WTC11 (cell line): Measurements from ENCODE around the gene ROBO4. TPM values are rescaled to one million over a fixed set of nuclear protein-coding genes. Genes with fewer than 3 reads are reported as not detected.

Experiments used
- ATAC-seq: fragments of 200-7000 bp; cut with Tn5 transposase; 2 replicates; pipeline ENCODE4 v1.10.0; 2021; ENCODE audit warnings: mild to moderate bottlenecking, moderate library complexity
- CTCF ChIA-PET: fragments of 300-600 bp; sonication (Branson Sonifier 250); formaldehyde crosslinking; loops from one replicate; lab custom pipeline; 2021; ENCODE audit warnings: antibody characterized with exemption; lab: Charles Lee
- POLR2A ChIA-PET: fragments of 350-600 bp; sonication (Branson Sonifier 250); formaldehyde crosslinking; loops from one replicate; lab custom pipeline; 2021; ENCODE audit warnings: antibody characterized with exemption; lab: Charles Lee
- DNase-seq: peaks from one replicate; pipeline ENCODE4 v3.0.0; 2021; ENCODE audit warnings: low spot score
- H3K27ac Mint-ChIP-seq: 2 replicates; pipeline ENCODE4 v1.8.0; 2021; ENCODE audit warnings: mixed read lengths
- H3K27me3 Mint-ChIP-seq: 2 replicates; pipeline ENCODE4 v1.8.0; 2021; ENCODE audit warnings: low read depth, mild to moderate bottlenecking, moderate library complexity, mixed read lengths
- H3K36me3 Mint-ChIP-seq: 2 replicates; pipeline ENCODE4 v1.8.0; 2021; ENCODE audit warnings: mixed read lengths
- H3K4me1 Mint-ChIP-seq: 2 replicates; pipeline ENCODE4 v1.8.0; 2022; ENCODE audit warnings: mixed read lengths
- H3K4me3 Mint-ChIP-seq: 2 replicates; pipeline ENCODE4 v1.8.0; 2021; ENCODE audit warnings: mild to moderate bottlenecking, moderate library complexity, mixed read lengths
- H3K9me3 Mint-ChIP-seq: 2 replicates; pipeline ENCODE4 v1.8.0; 2021; ENCODE audit warnings: mixed read lengths
- CBFB ChIP-seq: sonication (generic); formaldehyde crosslinking; IDR thresholded peaks from 2 replicates; pipeline ENCODE4 v1.8.1; 2022; ENCODE audit warnings: mild to moderate bottlenecking, low read depth, missing genetic modification reagents
- CREB1 ChIP-seq: sonication (generic); formaldehyde crosslinking; IDR thresholded peaks from 2 replicates; pipeline ENCODE4 v1.8.0; 2023; ENCODE audit warnings: mild to moderate bottlenecking, missing genetic modification reagents
- EMX1 ChIP-seq: fragments of 250-450 bp; sonication (Bioruptor Pico); IDR thresholded peaks from 2 replicates; pipeline ENCODE4 v1.8.0; 2021; ENCODE audit warnings: mild to moderate bottlenecking
- ESRRA ChIP-seq: sonication (generic); formaldehyde crosslinking; IDR thresholded peaks from 2 replicates; pipeline ENCODE4 v1.8.1; 2022; ENCODE audit warnings: mild to moderate bottlenecking, missing genetic modification reagents, borderline replicate concordance
- FOXJ3 ChIP-seq: sonication (generic); formaldehyde crosslinking; IDR thresholded peaks from 2 replicates; pipeline ENCODE4 v1.9.0; 2021; ENCODE audit warnings: missing genetic modification reagents, mild to moderate bottlenecking, borderline replicate concordance
- GABPB1 ChIP-seq: sonication (generic); formaldehyde crosslinking; IDR thresholded peaks from 2 replicates; pipeline ENCODE4 v1.8.1; 2023; ENCODE audit warnings: mild to moderate bottlenecking, missing genetic modification reagents
- GRHL2 ChIP-seq: fragments of 250-450 bp; sonication (Bioruptor Pico); IDR thresholded peaks from 2 replicates; pipeline ENCODE4 v1.8.0; 2022; ENCODE audit warnings: mild to moderate bottlenecking, moderate library complexity; ENCODE audit not compliant: insufficient replicate concordance, severe bottlenecking
- HMGA2 ChIP-seq: fragments of 250-450 bp; sonication (Bioruptor Pico); IDR thresholded peaks from 2 replicates; pipeline ENCODE4 v1.4.0; 2021; ENCODE audit warnings: mild to moderate bottlenecking, moderate library complexity
- JAZF1 ChIP-seq: fragments of 250-450 bp; sonication (Bioruptor Pico); IDR thresholded peaks from 2 replicates; pipeline ENCODE4 v1.9.0; 2021; ENCODE audit warnings: moderate library complexity, mild to moderate bottlenecking, inconsistent platforms
- MXD4 ChIP-seq: fragments of 250-450 bp; sonication (Bioruptor Pico); IDR thresholded peaks from 2 replicates; pipeline ENCODE4 v1.8.0; 2021; ENCODE audit warnings: mild to moderate bottlenecking, moderate library complexity, borderline replicate concordance
- NFATC4 ChIP-seq: fragments of 250-450 bp; sonication (Bioruptor Pico); IDR thresholded peaks from 2 replicates; pipeline ENCODE4 v1.9.0; 2021; ENCODE audit warnings: mild to moderate bottlenecking
- NFYB ChIP-seq: sonication (generic); formaldehyde crosslinking; conservative IDR thresholded peaks from 2 replicates; pipeline ENCODE4 v1.8.0; 2022; ENCODE audit warnings: low read depth, missing genetic modification reagents
- NR1H2 ChIP-seq: sonication (generic); formaldehyde crosslinking; IDR thresholded peaks from 2 replicates; pipeline ENCODE4 v1.9.0; 2021; ENCODE audit warnings: mild to moderate bottlenecking, moderate library complexity, missing genetic modification reagents
- NR2C2 ChIP-seq: sonication (generic); formaldehyde crosslinking; IDR thresholded peaks from 2 replicates; pipeline ENCODE4 v1.8.0; 2022; ENCODE audit warnings: mild to moderate bottlenecking, missing genetic modification reagents
- NR3C1 ChIP-seq: sonication (generic); formaldehyde crosslinking; conservative IDR thresholded peaks from 2 replicates; pipeline ENCODE4 v1.8.1; 2023; ENCODE audit warnings: low read depth, mild to moderate bottlenecking, missing genetic modification reagents
- OVOL2 ChIP-seq: fragments of 250-450 bp; sonication (Bioruptor Pico); IDR thresholded peaks from 2 replicates; pipeline ENCODE4 v1.9.0; 2021; ENCODE audit warnings: mild to moderate bottlenecking, borderline replicate concordance
- RORB ChIP-seq: fragments of 250-450 bp; sonication (Bioruptor Pico); IDR thresholded peaks from 2 replicates; pipeline ENCODE4 v1.9.0; 2021; ENCODE audit warnings: mild to moderate bottlenecking
- SP1 ChIP-seq: sonication (generic); formaldehyde crosslinking; conservative IDR thresholded peaks from 2 replicates; pipeline ENCODE4 v1.8.1; 2022; ENCODE audit warnings: missing genetic modification reagents
- TCF7 ChIP-seq: sonication (generic); formaldehyde crosslinking; IDR thresholded peaks from 2 replicates; pipeline ENCODE4 v1.8.0; 2022; ENCODE audit warnings: mild to moderate bottlenecking, low read depth, missing genetic modification reagents, moderate library complexity
- ZNF671 ChIP-seq: fragments of 250-450 bp; sonication (Bioruptor Pico); IDR thresholded peaks from 2 replicates; pipeline ENCODE4 v1.8.0; 2021; ENCODE audit warnings: mild to moderate bottlenecking
- total RNA-seq: library from RNA; stranded (reverse); gene quantifications from 3 replicates; pipeline ENCODE4 v1.2.3, GENCODE V29; 2021
- TF ChIP-seq, protein P1 (sequence below): sonication (generic); formaldehyde crosslinking; IDR thresholded peaks from 2 replicates; pipeline ENCODE4 v1.8.0; 2022; ENCODE audit warnings: missing genetic modification reagents
- TF ChIP-seq, protein P2 (sequence below): sonication (generic); formaldehyde crosslinking; IDR thresholded peaks from 2 replicates; pipeline ENCODE4 v1.8.1; 2023; ENCODE audit warnings: mild to moderate bottlenecking, missing genetic modification reagents, moderate library complexity
- TF ChIP-seq, protein P3 (sequence below): sonication (generic); formaldehyde crosslinking; IDR thresholded peaks from 2 replicates; pipeline ENCODE4 v1.8.0; 2023; ENCODE audit warnings: missing genetic modification reagents, mild to moderate bottlenecking, borderline replicate concordance
- TF ChIP-seq, protein P4 (sequence below): sonication (generic); formaldehyde crosslinking; IDR thresholded peaks from 2 replicates; pipeline ENCODE4 v1.8.1; 2023; ENCODE audit warnings: mild to moderate bottlenecking, missing genetic modification reagents, moderate library complexity
- TF ChIP-seq, protein P5 (sequence below): sonication (generic); formaldehyde crosslinking; IDR thresholded peaks from 2 replicates; pipeline ENCODE4 v1.8.0; 2022; ENCODE audit warnings: mild to moderate bottlenecking, missing genetic modification reagents
- TF ChIP-seq, protein P6 (sequence below): fragments of 250-450 bp; sonication (Bioruptor Pico); IDR thresholded peaks from 2 replicates; pipeline ENCODE4 v1.9.0; 2021; ENCODE audit warnings: moderate library complexity, mild to moderate bottlenecking, inconsistent platforms, borderline replicate concordance
- TF ChIP-seq, protein P7 (sequence below): fragments of 250-450 bp; sonication (Bioruptor Pico); IDR thresholded peaks from 2 replicates; pipeline ENCODE4 v1.9.0; 2021; ENCODE audit warnings: mild to moderate bottlenecking

ROBO4 gene
- total RNA-seq, 1 experiment from 2014 or later, result 0.13 TPM

DNA sequence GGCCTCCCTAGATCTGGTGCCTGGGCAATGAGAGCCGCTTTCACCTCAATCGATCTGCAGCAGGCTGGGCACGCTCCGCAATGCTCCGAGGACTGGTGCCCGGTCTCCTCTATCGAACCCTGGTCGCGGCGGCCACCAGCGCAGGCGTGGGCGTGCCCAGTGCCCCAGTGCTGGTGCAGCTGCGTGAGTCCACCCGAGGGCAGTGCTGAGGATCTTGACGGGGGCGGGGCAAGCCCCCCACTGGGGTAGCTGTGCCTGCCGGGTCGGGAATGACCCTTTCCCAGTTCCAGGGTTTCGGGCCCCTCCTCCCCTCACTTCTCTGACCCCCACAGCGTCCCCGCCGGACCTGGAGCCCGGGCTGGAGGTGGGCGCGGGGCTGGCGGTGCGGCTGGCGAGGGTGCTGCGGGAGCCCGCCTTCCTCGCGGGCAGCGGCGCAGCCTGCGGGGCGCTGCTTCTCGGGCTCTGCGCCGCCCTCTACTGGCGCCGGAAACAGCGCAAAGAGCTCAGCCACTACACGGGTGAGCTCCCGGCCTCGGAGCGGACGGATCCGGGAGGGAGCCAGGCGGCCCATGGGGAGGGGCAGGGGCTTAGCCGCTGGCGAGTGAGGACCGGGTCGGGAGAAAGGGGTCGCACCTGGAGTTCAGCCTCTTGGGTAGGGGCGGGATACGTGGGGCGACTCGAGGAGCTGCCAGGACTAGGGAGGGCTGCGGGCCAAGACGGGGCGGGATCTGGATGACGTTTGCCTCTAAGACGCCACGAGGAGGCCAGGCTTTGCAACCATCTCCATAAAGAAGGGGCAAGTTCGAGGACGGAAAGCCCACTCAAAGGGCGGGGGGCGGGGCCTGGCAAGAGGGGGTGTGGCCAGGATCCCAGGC lies 21.5 kb downstream of the ROBO4 start:
- Mint-ChIP-seq H3K4me3 (peak overlapping the region; percentile 75), H3K27ac (peak overlapping the region; percentile 74; the same call in 1 of the 2 replicates), H3K36me3 (no peaks in the 10 kb centered on the region), H3K4me1 (peaks cover 22% of the 10 kb centered on the region), H3K9me3 (no peaks in the 10 kb centered on the region), H3K27me3 (peaks cover 63% of the 10 kb centered on the region)
- DNase-seq, result peak; percentile 89
- CTCF ChIA-PET, result interaction anchor here (0.6 to 3.4 kb wide), 52 partner anchors 8 to 1592 kb away, joined by 3 to 40 read pairs (median 4); partner anchors contain the start of genes CCDC15, ESAM, HEPACAM and MSANTD2
- ATAC-seq, result peak; percentile 83
- POLR2A ChIA-PET, result interaction anchor here (0.5 to 1.5 kb wide), 5 partner anchors 9 to 539 kb away, joined by 4 to 7 read pairs (median 4); no protein-coding TSS in a partner anchor
- TF ChIP-seq, protein P1, sequence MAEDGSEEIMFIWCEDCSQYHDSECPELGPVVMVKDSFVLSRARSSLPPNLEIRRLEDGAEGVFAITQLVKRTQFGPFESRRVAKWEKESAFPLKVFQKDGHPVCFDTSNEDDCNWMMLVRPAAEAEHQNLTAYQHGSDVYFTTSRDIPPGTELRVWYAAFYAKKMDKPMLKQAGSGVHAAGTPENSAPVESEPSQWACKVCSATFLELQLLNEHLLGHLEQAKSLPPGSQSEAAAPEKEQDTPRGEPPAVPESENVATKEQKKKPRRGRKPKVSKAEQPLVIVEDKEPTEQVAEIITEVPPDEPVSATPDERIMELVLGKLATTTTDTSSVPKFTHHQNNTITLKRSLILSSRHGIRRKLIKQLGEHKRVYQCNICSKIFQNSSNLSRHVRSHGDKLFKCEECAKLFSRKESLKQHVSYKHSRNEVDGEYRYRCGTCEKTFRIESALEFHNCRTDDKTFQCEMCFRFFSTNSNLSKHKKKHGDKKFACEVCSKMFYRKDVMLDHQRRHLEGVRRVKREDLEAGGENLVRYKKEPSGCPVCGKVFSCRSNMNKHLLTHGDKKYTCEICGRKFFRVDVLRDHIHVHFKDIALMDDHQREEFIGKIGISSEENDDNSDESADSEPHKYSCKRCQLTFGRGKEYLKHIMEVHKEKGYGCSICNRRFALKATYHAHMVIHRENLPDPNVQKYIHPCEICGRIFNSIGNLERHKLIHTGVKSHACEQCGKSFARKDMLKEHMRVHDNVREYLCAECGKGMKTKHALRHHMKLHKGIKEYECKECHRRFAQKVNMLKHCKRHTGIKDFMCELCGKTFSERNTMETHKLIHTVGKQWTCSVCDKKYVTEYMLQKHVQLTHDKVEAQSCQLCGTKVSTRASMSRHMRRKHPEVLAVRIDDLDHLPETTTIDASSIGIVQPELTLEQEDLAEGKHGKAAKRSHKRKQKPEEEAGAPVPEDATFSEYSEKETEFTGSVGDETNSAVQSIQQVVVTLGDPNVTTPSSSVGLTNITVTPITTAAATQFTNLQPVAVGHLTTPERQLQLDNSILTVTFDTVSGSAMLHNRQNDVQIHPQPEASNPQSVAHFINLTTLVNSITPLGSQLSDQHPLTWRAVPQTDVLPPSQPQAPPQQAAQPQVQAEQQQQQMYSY (CRISPR knock-in tag), result peak; percentile 63
- TF ChIP-seq, protein P2, sequence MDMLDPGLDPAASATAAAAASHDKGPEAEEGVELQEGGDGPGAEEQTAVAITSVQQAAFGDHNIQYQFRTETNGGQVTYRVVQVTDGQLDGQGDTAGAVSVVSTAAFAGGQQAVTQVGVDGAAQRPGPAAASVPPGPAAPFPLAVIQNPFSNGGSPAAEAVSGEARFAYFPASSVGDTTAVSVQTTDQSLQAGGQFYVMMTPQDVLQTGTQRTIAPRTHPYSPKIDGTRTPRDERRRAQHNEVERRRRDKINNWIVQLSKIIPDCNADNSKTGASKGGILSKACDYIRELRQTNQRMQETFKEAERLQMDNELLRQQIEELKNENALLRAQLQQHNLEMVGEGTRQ (CRISPR knock-in tag), result 0 out of 2 replicates have a peak, but pooled peaks have one; percentile 9
- TF ChIP-seq CBFB (CRISPR knock-in tag) (no peak), GRHL2 (CRISPR knock-in tag) (no peak), HMGA2 (CRISPR knock-in tag) (no peak), FOXJ3 (no peak), JAZF1 (no peak), NFYB (CRISPR knock-in tag) (no peak), ZNF671 (CRISPR knock-in tag) (no peak), NFATC4 (no peak), EMX1 (CRISPR knock-in tag) (no peak), ESRRA (CRISPR knock-in tag) (0 out of 2 replicates have a peak, but pooled peaks have one; percentile 68), NR1H2 (CRISPR knock-in tag) (no peak), MXD4 (CRISPR knock-in tag) (no peak), SP1 (peak; percentile 80), TCF7 (CRISPR knock-in tag) (no peak), GABPB1 (CRISPR knock-in tag) (no peak), OVOL2 (no peak), CREB1 (CRISPR knock-in tag) (no peak), NR3C1 (peak; percentile 75; the same call in 1 of the 2 replicates), NR2C2 (CRISPR knock-in tag) (no peak), RORB (CRISPR knock-in tag) (no peak)
- TF ChIP-seq, protein P3, sequence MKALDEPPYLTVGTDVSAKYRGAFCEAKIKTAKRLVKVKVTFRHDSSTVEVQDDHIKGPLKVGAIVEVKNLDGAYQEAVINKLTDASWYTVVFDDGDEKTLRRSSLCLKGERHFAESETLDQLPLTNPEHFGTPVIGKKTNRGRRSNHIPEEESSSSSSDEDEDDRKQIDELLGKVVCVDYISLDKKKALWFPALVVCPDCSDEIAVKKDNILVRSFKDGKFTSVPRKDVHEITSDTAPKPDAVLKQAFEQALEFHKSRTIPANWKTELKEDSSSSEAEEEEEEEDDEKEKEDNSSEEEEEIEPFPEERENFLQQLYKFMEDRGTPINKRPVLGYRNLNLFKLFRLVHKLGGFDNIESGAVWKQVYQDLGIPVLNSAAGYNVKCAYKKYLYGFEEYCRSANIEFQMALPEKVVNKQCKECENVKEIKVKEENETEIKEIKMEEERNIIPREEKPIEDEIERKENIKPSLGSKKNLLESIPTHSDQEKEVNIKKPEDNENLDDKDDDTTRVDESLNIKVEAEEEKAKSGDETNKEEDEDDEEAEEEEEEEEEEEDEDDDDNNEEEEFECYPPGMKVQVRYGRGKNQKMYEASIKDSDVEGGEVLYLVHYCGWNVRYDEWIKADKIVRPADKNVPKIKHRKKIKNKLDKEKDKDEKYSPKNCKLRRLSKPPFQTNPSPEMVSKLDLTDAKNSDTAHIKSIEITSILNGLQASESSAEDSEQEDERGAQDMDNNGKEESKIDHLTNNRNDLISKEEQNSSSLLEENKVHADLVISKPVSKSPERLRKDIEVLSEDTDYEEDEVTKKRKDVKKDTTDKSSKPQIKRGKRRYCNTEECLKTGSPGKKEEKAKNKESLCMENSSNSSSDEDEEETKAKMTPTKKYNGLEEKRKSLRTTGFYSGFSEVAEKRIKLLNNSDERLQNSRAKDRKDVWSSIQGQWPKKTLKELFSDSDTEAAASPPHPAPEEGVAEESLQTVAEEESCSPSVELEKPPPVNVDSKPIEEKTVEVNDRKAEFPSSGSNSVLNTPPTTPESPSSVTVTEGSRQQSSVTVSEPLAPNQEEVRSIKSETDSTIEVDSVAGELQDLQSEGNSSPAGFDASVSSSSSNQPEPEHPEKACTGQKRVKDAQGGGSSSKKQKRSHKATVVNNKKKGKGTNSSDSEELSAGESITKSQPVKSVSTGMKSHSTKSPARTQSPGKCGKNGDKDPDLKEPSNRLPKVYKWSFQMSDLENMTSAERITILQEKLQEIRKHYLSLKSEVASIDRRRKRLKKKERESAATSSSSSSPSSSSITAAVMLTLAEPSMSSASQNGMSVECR (CRISPR knock-in tag), result no peak
- TF ChIP-seq, protein P4, sequence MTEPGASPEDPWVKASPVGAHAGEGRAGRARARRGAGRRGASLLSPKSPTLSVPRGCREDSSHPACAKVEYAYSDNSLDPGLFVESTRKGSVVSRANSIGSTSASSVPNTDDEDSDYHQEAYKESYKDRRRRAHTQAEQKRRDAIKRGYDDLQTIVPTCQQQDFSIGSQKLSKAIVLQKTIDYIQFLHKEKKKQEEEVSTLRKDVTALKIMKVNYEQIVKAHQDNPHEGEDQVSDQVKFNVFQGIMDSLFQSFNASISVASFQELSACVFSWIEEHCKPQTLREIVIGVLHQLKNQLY, result no peak
- TF ChIP-seq, protein P5, sequence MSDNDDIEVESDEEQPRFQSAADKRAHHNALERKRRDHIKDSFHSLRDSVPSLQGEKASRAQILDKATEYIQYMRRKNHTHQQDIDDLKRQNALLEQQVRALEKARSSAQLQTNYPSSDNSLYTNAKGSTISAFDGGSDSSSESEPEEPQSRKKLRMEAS (CRISPR knock-in tag), result peak; percentile 64; the same call in 1 of the 2 replicates
- TF ChIP-seq, protein P6, sequence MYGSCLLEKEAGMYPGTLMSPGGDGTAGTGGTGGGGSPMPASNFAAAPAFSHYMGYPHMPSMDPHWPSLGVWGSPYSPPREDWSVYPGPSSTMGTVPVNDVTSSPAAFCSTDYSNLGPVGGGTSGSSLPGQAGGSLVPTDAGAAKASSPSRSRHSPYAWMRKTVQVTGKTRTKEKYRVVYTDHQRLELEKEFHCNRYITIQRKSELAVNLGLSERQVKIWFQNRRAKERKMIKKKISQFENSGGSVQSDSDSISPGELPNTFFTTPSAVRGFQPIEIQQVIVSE, result no peak
- TF ChIP-seq, protein P7, sequence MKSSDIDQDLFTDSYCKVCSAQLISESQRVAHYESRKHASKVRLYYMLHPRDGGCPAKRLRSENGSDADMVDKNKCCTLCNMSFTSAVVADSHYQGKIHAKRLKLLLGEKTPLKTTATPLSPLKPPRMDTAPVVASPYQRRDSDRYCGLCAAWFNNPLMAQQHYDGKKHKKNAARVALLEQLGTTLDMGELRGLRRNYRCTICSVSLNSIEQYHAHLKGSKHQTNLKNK, result no peak
